Hypothalamus (tissue), 51 donors: ENCODE data around the gene TMEM9.

Experiments used
- DNase-seq, 51 donors: peaks; one replicate each; lab custom pipeline; 2025; lab: John Stamatoyannopoulos, UW

The TMEM9 gene

DNA sequence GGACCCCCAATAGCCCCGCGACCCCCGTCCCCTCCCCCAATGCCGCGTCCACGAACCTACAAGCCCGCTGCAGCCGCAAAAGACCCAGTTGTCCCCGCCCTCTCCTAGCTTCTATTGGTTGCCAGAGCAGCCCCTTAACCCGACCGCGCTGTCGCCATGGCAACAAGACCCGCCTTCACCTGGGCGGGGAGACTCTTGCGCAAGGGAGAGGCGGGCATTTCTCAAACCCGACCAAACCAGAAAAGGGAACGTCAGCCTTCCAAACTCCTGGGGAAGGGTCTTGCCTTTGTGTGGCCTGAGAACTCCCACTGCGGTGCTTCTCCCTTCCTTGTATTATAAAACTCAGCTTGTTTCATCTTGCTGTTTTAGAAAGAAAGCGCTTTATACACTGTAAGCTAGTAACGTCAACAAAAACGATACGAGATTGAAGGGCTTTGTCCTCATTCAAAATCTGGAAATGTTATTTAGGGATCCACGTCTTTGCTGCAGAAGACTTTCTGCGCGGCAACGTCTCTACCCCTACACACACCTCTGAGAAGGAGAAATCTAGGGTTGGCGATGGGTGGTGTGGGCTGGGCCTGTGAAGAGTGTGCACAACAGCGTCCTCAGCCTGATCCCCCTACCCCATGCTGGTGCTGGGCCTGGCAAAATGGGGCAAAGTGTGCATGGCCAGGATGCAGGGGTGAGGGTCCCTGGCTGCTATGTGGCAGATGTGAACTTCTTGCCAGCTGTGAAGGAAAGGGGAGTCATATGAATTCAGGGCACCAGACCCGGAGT is at the start of gene TMEM9:
Gene TMEM9 (minus strand): TSS at position 86 of the 777 bp plus-strand sequence. CDS start 551 bp downstream, outside the sequence.
- peak; percentile 61 to 98 (median 92) for DNase-seq

DNA sequence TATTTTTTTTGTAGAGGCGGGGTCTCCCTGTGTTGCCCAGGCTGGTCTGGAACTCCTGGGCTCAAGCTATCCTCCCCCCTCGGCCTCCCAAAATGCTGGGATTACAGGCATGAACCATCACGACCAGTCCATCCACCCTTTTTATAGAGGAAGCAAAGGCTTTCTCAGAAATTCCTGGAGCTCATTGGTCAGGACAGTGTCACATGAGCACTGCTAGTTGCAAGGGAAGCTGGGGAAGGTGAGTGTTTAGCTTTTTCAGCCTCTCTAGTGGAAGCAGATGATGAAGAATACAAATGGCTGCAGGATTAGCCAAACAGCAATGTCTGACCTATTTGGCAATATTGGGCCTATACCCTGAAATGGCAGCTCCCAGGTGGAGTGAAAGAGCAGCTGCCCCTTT is 44.3 kb upstream of the TMEM9 start:
- no peak for DNase-seq

DNA sequence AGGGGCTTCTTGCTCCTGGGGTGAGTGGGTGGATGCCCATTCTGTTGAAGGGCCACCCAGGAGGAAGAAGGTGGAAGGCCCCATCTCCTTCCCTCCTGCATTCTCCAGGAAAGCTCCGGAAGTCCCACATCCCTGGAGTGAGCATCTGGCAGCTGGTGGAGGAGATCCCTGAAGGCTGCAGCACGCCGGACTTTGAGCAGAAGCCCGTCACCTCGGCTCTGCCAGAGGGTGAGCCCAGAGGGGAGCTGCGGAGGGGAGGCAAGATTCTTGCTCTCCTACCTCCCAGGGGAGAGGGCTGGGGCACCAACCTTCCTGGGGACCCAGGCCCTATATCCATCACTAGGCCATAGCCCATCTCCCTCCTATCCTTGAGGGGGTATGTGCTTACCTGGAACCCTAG is 39.8 kb upstream of the TMEM9 start:
- no peak for DNase-seq

DNA sequence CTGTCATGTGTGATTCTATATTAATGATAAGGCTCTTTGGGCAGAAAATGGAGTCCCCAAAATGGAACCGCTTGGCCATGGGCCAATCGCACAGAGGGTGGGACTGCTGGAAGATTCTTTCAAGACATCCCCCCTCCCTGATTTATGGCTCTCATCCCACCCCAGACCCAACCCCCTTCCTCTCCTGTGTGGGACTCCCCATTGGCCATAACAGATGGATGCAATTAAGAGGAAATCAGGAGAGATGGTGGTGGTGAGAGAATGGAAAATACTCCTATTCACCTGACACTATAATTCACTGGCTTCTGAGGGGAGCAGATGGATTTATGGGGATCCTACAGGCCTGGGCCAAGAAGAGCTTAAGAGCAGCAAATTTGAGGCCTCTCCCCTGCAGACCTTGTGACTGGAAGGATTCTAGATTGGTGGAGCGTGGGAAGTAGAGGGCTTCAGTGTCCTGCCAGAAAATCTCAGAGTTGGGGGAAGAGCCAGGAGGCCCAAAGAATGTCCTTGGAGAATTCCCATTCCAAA is 38.1 kb upstream of the TMEM9 start:
- peak in 1 of 51 donors; percentile 16 for DNase-seq

DNA sequence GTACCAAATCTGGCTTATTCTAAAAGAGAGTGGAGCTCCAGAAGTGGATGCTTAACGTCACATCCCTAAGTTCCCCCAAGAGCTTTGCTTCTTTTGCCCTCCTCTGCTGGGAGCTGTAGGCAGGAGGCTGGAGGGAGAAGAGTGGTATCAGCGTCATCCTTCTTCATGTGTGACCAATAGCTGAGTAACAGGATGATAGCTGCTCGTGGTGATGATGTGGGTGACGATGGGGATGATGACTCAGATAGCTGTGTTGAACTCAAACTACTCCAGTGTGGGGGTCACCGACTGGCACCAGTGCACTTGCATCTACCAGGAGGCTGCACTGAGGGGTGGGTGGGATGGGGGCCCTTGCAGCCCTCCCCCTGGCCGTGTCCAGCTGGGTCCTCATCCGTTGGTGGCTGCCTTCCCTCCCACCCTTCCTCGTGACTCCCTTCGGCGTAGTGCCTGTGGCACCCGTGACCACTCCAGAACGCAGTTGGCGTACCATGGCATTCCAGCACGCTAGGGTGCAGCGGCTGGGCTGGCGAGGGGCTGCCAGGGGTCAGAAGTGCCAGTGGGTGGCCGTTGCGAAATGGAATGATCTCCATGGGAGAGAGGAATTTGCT is 37.5 kb upstream of the TMEM9 start:
- DNase-seq = peak in 1 of 51 donors; percentile 29

DNA sequence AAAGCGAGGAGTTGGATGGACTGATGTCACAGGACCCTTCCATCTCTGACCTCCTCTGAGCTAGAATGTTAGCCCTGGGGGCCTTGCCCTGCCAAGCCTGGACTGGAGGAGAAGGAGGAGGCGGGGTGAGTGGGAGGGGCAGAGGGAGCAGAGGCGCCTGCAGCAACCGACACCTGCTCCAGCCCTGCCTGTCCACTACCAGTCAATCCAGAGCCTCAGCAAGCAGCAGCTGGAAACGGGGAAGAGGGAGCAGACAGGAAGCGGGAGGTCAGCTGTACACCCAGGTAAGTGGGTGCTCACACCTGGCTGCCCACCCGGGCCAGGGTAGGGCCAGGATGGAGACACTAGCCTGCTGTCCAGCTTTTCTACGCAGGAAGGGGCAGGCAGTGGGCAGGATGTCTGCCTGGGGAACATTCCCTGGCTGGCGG is 36.4 kb upstream of the TMEM9 start, which contains the start of gene IGFN1:
Gene IGFN1 (plus strand): TSS at position 201 of the 428 bp plus-strand sequence. CDS start 2,470 bp downstream, outside the sequence.
- DNase-seq = no peak

DNA sequence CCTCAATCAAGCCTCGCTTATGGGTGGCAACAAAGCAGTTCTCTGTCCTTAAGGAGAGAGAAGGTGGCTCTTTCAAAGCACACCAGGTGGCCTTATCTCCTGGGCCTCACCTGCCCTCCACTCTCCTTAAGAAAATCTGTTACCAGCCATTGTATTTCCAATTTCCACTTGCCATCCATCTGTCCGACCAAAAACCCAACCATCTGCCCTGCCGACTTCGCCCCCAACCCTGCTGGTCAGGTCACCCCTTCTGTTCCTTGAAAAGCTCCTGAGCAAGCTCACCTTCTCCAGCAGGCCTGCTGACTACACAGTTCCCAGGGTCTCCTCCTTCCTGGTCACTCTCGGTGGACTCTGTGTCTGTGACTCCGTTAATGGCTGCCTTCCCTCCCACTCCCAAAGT is 35.7 kb upstream of the TMEM9 start:
- DNase-seq = no peak

DNA sequence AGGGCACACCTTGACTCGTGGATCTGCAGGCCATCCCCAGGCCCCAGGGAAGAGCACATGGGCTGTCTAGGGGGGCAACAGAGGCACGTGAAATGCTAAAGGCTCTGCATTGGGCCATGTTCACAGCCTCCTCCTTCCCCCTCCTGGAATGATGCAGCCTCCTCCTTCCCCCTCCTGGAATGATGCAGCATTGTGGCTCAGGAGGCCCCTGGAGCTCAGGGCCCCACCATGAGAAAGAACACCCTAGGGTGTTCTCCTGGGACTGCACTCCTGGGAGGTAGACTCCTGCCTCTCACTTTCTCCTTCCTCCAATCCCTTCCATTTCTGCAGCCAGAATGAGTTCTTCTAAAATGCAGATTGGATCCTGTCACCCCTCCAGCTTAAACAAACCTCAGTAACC is 34.8 kb upstream of the TMEM9 start:
- no peak for DNase-seq

DNA sequence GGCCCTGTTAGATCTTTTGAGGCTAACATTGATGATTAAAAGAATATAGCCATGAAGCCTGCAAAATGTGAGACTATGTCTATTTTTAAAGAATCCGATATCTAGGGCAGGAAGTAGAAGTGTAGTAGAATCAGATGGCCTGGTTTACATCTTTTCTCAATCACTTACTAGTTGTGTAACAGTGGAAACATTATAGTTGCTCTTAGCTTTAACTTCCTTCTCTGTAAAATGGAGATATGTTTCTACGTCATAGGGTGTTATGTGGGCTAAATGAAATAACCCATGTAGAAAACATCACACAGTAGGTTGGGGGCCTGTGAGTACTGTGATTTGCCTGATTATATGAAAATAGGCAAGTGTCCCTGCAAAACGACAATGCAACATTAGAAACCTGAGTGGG is 31.9 kb upstream of the TMEM9 start:
- no peak for DNase-seq

DNA sequence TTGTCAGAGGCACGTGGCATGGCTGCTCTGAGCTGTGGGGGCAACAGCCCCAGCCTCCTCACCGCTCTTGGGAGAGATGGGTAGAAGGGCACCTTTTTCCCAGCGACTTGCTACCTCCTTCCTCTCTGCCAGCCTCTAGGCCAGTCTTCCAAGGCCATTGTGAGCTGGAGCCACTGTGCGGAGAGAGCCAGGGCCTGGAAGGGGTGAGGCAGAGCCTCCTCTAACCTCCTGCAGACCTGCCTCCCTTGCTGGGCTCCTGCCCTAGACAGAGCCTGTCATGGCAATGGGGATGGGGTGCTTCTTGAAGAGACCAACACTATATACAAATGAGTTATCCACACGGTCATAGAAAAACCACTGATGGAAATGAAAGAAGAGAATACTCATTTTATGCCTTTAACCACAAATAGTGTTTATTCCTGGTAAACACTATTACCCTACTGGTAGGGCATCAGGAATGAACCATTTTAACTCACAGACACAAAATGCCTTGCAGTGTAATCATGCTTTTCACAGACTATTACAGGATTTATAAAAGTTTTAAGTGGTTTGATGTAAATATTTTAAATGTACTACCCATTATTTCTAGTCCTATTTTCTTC is 31.4 kb upstream of the TMEM9 start:
- DNase-seq = no peak

DNA sequence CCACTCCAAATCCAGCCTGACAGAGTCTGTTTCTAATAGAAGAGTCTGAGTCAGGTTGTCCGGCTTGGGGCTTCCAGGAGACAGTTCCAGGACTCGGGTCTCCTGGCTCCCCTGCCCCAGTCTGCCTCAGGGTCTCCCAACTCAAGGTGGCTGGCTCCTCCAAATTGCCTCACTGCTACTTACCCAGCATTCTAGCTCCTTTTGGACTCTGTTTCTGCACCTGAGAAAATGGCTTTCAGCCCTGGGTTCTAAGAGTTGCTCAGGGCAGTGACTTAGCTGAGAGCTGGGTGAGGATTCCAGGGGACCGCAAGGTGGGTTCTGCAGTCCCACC is 30.8 kb upstream of the TMEM9 start:
- no peak for DNase-seq

DNA sequence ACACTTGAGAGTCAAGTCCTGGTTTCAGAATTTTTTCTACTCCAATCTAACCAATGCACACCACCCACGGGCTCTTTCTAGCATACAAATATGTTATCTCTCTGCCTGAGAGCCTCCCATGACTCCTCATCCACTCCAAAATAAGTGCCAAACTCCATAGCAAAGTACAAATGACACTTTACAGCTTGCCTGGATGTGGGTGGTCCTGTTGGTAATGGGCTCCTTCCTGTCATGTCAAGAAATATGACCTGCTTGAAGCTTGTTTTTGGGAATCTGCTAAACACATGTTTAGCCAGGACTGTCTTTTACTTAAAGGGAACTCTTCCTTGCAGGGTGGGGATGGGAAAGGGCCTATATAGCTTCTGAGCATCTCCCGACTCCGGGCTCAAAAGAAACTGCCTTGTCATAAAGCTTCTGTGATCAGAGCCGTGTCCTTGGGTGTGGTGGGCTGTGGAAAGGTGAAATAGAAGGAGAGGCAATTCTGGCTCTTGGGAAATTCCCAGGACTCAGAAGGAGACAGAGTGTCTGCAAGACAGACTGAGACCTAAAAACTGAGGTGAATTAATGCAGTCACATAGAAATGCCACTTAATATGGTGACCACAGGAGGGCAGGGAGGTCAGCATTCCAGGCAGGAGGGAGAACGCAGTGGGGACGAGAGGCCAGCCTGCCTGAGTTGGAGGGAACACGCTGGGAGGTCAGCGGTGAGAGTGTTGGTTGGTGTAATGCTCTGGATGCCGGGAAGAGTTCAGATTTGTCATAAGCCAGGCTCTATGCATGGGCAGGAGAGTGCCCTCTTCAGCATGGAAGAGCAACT is 30.2 kb upstream of the TMEM9 start:
- peak in 7 of 51 donors; percentile 6 to 30 (median 10) for DNase-seq

DNA sequence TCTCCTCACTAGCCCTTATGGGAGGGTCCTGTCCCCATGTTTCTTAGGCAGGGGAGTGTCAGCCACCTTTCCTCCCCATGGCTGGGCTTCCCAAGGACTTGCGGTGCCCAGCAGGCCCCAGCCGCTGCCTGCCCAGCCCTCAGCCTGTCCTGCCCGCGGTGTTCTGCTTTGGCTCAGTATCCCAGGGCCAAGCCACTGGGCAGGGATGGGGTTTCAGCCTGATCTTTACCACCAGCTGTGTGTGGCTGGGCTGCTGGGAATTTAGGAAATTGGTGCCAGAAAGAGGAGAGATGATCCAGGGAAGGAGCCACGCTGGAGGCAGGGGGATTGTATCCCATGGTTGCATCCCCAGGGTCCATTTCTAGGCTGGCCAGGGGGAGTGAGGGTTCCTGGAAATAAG is 29.5 kb upstream of the TMEM9 start:
- DNase-seq = no peak

DNA sequence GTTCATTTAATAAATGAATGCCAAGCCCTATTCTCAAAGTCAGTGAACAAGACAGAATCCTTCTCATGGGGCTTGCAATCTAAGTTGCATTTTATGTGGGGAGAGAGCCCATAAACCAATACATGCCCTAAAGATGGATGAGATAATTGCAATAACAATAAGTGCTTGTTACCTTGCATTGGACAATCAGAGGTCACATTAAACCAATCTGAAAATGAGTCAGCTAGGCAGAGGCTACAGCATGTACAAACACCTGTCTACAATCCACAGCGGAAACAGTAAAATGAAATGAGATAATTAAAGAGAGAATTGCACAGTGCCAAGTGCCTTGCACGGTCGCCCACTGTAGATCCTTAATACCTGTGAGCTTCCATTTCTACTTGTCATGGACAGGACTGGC is 28.9 kb upstream of the TMEM9 start:
- no peak for DNase-seq

DNA sequence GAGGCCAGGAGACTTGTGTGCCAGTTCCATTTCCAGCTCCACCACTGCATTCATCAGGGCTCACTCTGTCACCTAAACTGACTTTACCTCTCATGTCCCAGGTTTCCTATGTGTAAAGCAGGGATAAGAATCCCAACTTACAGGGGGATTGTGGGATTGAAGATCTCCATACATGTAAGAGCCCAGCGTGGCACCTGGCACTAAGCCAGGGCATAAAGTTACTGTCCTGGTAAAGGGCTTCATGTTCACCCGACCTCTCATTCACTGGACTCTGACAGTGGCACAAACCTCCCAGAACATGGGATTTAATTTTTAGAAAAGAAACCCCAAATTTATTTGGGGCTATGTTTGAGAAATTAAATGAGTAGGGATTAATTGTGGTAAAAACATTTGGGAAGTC is 27.5 kb upstream of the TMEM9 start:
- no peak for DNase-seq

DNA sequence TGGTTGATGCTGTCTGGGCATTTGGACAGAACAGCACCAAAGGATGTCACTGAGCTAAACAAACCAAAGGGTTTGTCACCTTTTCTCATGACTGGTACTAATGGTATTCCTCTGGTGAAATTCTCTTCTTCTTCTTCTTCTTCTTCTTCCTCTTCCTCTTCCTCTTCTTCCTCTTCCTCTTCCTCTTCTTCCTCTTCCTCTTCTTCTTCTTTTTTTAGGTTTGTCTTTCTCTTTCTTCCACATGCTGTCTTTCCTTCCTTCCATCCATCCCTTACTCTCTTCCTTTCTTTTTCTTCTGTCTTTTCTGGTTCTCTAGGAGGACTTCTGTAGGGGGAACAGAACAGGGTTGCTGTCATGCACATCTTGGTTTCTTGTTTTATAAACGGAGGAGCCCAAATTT is 27.0 kb upstream of the TMEM9 start:
- DNase-seq = no peak

DNA sequence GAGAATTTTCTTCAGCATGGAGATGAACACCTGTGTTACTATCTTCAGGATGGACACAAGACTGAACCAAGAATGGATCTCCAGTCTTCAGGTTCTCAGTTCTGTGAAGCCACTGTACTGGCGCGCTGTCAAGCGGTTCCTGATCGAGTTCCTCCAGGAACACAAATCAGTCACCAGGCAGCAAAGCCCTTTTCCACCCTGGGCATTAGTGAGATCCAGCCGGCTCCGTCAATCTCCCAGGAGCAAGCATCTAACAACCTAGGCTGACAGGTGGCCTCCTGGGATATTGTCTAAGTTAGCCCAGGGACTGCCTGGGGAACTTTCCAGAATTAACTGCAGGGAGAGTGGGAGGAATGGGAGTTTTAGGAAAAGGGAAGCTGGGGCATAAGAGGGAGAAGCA is 26.6 kb upstream of the TMEM9 start:
- DNase-seq = no peak

DNA sequence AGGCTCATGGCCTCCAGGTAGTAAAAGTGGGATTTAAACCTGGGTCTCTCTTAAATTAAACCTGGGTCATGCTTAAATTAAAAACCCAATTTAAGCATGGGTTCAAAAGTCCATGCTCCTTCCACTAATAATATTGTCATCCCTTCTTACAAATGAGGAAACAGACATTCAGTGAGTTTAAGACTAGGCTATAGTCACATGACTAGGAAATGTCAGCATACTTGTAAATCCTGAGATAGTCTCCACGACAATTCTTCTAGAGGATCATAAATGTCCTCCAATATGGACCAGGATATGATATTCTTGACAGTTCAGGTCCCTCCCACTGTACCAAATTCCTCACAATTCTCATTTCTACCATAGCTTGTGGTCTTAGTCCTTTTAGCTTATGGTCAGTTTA is 25.9 kb upstream of the TMEM9 start:
- DNase-seq = no peak

DNA sequence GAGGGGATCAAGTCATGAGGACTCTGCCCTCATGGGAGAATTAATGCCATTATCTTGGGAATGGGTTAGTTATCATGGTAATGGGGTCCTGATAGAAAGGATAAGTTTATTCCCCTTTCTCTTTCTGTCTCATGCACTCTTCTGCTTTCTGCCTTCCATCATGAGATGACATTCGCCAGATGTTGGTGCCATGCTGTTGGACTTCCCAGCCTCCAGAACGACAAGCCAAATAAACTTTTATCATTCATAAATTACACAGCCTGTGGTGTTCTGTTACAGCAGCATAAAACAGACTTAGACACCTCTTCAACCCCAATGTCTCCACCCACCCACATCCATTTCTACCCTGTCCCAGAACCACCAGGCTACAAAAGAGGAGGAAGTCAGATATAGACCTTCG is 24.4 kb upstream of the TMEM9 start:
- DNase-seq = no peak

DNA sequence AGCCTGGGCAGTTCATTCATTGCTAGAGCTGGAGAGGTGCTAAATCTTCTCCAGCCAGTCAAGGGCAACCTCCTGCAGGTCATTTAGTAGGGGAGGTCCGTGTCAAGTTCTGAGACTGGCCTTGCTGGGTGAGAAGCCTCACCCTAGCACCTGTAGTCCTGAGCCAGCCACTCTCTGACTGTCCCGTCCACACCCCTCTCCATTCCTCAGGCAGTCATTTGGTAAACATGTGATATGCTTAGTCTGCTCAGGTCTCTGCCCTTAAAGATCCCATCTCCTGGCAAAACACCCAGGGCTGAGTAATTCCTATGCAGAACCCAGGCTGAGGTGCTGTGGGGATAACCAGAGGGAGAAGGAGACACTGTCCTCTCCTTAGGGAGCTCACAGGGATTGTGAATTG is 22.7 kb upstream of the TMEM9 start:
- no peak for DNase-seq
